A549 (cell line): ENCODE measurements around the gene DPEP2NB.

Source experiments
- RAD21 ChIP-seq, 2 experiments: fragments of >200 bp in 1 of 2; sonication (Bioruptor Twin) in 1 of 2; formaldehyde crosslinking in 1 of 2; IDR thresholded peaks in 1 of 2; conservative IDR thresholded peaks in 1 of 2; 2 replicates in 1 of 2; 3 replicates in 1 of 2; pipeline ENCODE4 v1.6.1; 2012 to 2018; ENCODE audit warnings: inconsistent platforms in 1 of 2
- RFX5 ChIP-seq: fragments of 450-650 bp; IDR thresholded peaks from 2 replicates; pipeline ENCODE4 v1.7.1; 2014; ENCODE audit warnings: antibody characterized with exemption, mild to moderate bottlenecking, moderate library complexity
- TF ChIP-seq, protein P1 (sequence below): fragments of >200 bp; sonication (Bioruptor Twin); formaldehyde crosslinking; IDR thresholded peaks from 3 replicates; pipeline ENCODE4 v1.5.1; 2016

GRCh38 chr16:68021490-68021889 lies 5.8 kb upstream of the DPEP2NB start:
- TF ChIP-seq, protein P1, sequence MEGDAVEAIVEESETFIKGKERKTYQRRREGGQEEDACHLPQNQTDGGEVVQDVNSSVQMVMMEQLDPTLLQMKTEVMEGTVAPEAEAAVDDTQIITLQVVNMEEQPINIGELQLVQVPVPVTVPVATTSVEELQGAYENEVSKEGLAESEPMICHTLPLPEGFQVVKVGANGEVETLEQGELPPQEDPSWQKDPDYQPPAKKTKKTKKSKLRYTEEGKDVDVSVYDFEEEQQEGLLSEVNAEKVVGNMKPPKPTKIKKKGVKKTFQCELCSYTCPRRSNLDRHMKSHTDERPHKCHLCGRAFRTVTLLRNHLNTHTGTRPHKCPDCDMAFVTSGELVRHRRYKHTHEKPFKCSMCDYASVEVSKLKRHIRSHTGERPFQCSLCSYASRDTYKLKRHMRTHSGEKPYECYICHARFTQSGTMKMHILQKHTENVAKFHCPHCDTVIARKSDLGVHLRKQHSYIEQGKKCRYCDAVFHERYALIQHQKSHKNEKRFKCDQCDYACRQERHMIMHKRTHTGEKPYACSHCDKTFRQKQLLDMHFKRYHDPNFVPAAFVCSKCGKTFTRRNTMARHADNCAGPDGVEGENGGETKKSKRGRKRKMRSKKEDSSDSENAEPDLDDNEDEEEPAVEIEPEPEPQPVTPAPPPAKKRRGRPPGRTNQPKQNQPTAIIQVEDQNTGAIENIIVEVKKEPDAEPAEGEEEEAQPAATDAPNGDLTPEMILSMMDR, result no peak
- no peak for TF ChIP-seq RAD21 (conservative IDR thresholded peaks at IDR 0.05 in 1 of 2, IDR thresholded peaks at IDR 0.05 in 1 of 2)
- no peak for TF ChIP-seq RFX5
